Epithelial cell of proximal tubule (primary cell): ENCODE results near the gene HSD11B1L. TPM values are rescaled to one million over a fixed set of nuclear protein-coding genes. Genes with fewer than 3 reads are reported as not detected.

Source experiments
- DNase-seq: peaks from one replicate; pipeline ENCODE4 v3.0.0-alpha.2; 2011; ENCODE audit warnings: low read depth
- H3K4me3 ChIP-seq: 2 replicates; pipeline ENCODE4 v1.5.1; 2011; ENCODE audit warnings: low read depth, mild to moderate bottlenecking, low read length
- CTCF ChIP-seq: conservative IDR thresholded peaks from 2 replicates; pipeline ENCODE4 v1.5.1; 2012; ENCODE audit warnings: low read depth, mild to moderate bottlenecking, low read length
- total RNA-seq: library from RNA; depleted of rRNA; stranded (reverse); fragments of >200 nt; gene quantifications from 2 replicates; pipeline ENCODE4 v1.2.3, GENCODE V29; 2015

HSD11B1L gene
- total RNA-seq, 1 donor from 2014 or later = 13.5 TPM

GRCh38 chr19:5691822-5692722, 11.2 kb downstream of the HSD11B1L start:
- peak overlapping the region; percentile 99 for H3K4me3 ChIP-seq
- DNase-seq = no peak
- no peak for TF ChIP-seq CTCF

DNA sequence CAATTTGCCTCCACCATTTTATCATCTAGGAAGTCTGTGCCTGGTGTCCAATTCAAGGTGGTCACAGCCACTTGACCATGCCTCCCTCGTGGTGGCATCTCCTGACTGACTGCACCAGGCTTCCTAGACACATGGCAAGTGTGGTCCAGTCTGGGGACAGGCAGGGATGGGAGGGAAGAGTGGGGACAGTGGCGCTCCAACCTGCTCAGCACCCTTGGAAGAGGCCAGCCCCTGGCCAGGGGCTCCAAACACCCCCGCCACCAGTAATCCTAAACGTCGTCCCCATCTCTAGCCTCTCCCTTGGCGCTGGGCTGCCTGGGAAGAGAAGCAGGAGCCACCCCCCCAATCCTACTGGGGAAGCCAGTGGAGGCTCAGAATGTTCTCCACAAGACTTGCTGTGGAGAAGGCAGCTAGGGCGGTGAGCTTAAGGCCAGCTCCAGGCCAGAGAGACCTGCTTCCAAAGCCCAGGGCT, 11.9 kb downstream of the HSD11B1L start:
- no peak for TF ChIP-seq CTCF
- DNase-seq = no peak
- H3K4me3 ChIP-seq = no peak overlapping the region

DNA sequence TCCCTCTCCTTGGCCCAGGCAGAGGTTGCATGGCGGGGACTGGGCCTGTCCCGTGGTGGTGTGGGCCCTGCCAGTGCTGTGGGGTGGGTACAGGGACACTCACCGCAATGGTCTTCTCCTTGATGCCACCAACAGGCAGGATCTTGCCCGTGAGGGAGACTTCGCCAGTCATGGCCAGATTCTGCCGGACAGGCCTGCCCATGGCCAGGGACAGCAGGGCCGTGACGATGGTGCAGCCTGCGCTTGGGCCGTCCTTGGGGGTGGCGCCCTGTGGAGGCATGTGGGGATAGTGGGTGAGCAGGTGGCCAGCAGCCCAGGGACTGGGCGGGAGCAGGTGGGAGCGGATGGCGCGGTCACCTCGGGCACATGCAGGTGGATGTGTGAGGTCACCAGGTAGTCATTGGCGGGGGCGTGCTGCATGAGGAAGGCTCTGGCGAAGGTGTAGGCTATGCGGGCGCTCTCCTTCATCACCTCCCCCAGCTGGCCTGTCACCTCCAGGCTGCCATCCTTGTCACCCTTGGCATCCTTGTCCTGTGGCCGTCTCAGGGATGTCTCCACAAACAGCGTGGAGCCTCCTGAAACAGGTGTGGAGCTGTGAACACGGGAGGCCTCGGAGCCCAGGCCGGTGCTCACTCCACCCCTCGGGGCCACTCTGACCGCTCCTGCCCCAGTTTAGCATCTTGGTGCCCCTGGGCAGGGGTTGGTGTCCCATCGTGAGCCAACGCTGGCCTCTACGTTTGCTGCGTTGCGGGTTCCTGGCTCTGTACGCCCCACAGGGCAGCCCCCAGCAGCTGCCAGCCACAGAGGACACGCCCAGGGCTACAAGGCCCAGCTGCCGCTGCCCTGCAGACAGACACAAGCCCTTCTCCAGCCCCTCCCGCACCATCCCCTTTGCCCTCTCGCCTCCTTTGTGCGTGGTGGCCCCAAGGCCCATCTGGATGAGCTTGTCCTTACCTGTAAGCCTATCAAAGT, 12.7 kb downstream of the HSD11B1L start:
- no peak for TF ChIP-seq CTCF
- H3K4me3 ChIP-seq = no peak overlapping the region
- DNase-seq = no peak

DNA sequence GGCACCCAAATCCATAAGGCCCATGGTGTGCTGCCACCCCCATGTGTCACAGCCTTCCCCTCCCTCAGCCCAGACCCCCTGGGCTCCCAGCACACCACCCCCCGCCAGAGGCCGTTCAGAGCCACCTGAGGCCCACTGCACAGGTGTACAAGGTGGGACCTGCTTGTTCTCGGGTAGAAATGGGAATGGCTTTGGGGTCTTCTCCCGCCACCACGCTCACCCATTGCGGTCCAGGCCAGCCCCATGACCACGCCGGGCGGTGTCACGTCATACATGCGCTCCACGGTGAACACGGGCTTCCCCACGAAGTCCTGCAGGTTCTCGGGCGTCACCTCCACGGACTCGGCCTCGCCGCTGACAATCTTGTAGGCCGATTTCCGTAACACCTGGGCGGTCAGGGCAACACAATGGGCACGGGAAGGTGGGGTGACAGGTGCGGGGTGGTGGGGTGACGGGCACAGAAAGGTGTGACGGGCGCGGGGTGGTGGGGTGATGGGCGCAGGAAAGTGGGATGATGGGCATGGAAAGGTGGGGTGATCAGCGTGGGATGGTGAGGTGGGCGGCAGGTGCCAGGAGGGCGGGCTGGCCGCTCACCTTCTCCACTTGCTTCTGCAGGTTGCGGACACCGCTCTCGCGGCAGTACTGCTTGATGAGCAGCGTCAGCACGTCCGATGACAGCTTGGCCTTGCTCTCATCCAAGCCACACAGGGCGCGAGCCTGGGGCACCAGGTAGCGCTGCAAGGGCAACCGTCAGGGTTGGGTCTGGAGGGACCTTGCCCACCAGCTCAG, 13.5 kb downstream of the HSD11B1L start:
- DNase-seq = no peak
- TF ChIP-seq CTCF = no peak
- no peak overlapping the region for H3K4me3 ChIP-seq

DNA sequence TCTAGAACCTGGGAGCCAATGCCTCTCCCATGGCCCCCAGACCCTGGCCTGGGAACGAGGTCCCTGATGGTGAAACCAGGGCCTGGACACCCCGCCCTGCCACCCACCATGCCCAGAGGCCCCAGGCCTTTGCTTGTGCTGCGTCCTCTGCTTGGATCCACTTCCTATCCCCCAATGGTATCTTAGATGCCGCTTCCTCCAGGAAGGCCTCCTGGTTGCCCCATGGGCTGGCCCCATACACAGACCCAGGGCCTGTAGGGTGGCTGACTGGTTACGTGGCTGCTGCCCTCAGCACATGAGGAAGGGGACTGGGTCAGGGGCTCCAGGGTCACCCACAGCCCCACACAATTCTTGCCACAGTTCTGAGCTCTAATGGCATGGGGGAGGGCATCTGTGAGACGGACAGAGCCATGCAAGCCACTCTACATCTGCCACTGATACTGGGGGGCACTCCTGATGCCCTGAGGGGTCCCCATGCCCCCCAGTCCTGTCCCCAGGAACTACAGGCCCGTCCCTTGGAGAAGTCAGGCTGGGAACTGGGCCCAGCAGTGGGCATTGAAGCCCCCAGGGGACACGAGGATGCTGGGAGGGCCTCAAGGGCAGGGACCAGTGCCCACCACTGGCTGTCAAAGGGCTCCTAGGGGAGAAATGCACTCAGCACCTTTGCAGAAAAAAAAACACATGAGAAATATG, 14.3 kb downstream of the HSD11B1L start:
- TF ChIP-seq CTCF = no peak
- no peak for DNase-seq
- H3K4me3 ChIP-seq = no peak overlapping the region
